Measurements from ENCODE around the gene VAT1L.

The VAT1L gene

GRCh38 chr16:77995843-77996455 lies 207.6 kb downstream of the VAT1L start:
- no peak for DNase-seq

GRCh38 chr16:77998350-77999023 lies 210.1 kb downstream of the VAT1L start:
- DNase-seq, result no peak

- DNase-seq, result no peak
Measured at GRCh38 chr16:78001451-78002025, 213.2 kb downstream of the VAT1L start.

- DNase-seq, result peak; percentile 63
Measured at GRCh38 chr16:78002915-78003538, 214.7 kb downstream of the VAT1L start.

GRCh38 chr16:78004517-78004916 lies 216.2 kb downstream of the VAT1L start:
- DNase-seq, result no peak

- DNase-seq, result no peak
Measured at GRCh38 chr16:78005881-78006280, 217.5 kb downstream of the VAT1L start.

- no peak for DNase-seq
Measured at GRCh38 chr16:78007121-78007520, 218.8 kb downstream of the VAT1L start.

GRCh38 chr16:78022347-78023060 lies 234.1 kb downstream of the VAT1L start, which contains the start of gene CLEC3A:
CLEC3A (plus strand) TSS chr16:78022548; CDS start chr16:78022627, 79 bp downstream.
- DNase-seq, result no peak

- DNase-seq, result no peak
Measured at GRCh38 chr16:78024159-78024558, 235.8 kb downstream of the VAT1L start.

- DNase-seq, result no peak
Measured at GRCh38 chr16:78025631-78026030, 237.3 kb downstream of the VAT1L start.

- DNase-seq, result no peak
Measured at GRCh38 chr16:78028018-78028417, 239.7 kb downstream of the VAT1L start.
